ENCODE data around the gene CPXM2. TPM values are rescaled to one million over a fixed set of nuclear protein-coding genes. Genes with fewer than 3 reads are reported as not detected.
A peak's percentile ranks its signal among the peaks of the same experiment; 100 is the strongest.

The CPXM2 gene
- total RNA-seq, 1 experiment from 2014 or later, result 0.12 TPM

DNA sequence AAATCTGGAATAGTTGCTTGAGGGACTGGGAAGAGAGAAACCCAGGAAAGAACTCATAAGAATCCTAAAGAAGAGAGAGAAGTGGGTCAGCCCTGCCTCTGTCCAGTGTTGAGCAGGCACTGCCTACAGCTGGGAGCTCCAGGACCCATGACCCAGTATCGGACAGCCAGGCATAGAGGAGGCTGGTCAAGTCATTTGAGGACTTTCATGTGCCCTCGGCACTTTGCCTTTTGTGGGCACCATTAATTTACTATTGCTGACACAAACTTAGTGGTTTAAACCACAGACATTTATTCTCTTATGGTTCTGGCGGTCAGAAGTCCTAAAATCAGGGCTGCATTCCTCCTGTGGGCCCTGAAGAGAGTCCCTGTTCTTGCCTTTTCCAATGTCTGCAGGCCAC lies 60.3 kb downstream of the CPXM2 start:
- ChIA-PET POLR2A (no interaction called here), CTCF (no interaction called here), RAD21 (ENCODE audit: low non-redundant PET in 1 of 2, low total read pairs in 2 of 2, uncharacterized antibody in 2 of 2, unreplicated experiment in 2 of 2) (no interaction called here)
- H3K27ac ChIP-seq (ENCODE audit: low read depth, low read length), result no peak overlapping the region
- H3K4me3 ChIP-seq (replicated peaks in 1 of 2; ENCODE audit: low read depth in 1 of 2, low read length in 2 of 2), result no peak overlapping the region
- TF ChIP-seq CEBPB (IDR thresholded peaks at IDR 0.05; ENCODE audit: low read depth), result no peak
- no peak for TF ChIP-seq JUND (IDR thresholded peaks at IDR 0.05)
- no peak overlapping the region for H3K9ac ChIP-seq (ENCODE audit: low read length)
- intact Hi-C loops (cut with micrococcal nuclease), result no loop called here
- no TSS peak for BruUV-seq (replicated peaks)
- peaks cover 54% of the 10 kb centered on the region for H3K27me3 ChIP-seq (ENCODE audit: insufficient read depth, low read length)
- no peak overlapping the region for H3K4me2 ChIP-seq (ENCODE audit: low read length)
- DNase-seq (ENCODE audit: low read depth, low spot score), result no peak
- H2AFZ ChIP-seq (ENCODE audit: low read depth, low read length, poor library complexity, severe bottlenecking), result no peak overlapping the region
- H3K79me2 ChIP-seq (ENCODE audit: insufficient read depth, low read length), result no peaks in the 10 kb centered on the region
- no peaks in the 10 kb centered on the region for H3K36me3 ChIP-seq (ENCODE audit: control insufficient read depth in 1 of 2, insufficient read depth in 2 of 2, low read length in 2 of 2)
- H4K20me1 ChIP-seq (ENCODE audit: insufficient read depth), result no peaks in the 10 kb centered on the region
- no peaks in the 10 kb centered on the region for H3K4me1 ChIP-seq (ENCODE audit: control insufficient read depth in 1 of 2, insufficient read depth in 2 of 2, low read length in 2 of 2)
- ATAC-seq, result no peak
- H3K9me3 ChIP-seq (ENCODE audit: control insufficient read depth in 1 of 2, insufficient read depth in 1 of 2, low read depth in 1 of 2, low read length in 2 of 2), result no peaks in the 10 kb centered on the region
- no peaks in the 10 kb centered on the region for H3K9me2 ChIP-seq (ENCODE audit: insufficient read depth)

GRCh38 chr10:123821136-123821535 lies 70.5 kb downstream of the CPXM2 start:
- Histone ChIP-seq H3K79me2 (ENCODE audit: insufficient read depth, low read length) (no peaks in the 10 kb centered on the region), H3K36me3 (ENCODE audit: control insufficient read depth in 1 of 2, insufficient read depth in 2 of 2, low read length in 2 of 2) (no peaks in the 10 kb centered on the region), H3K27me3 (ENCODE audit: insufficient read depth, low read length) (peaks cover 30% of the 10 kb centered on the region), H3K4me3 (replicated peaks in 1 of 2; ENCODE audit: low read depth in 1 of 2, low read length in 2 of 2) (no peak overlapping the region), H3K4me1 (ENCODE audit: control insufficient read depth in 1 of 2, insufficient read depth in 2 of 2, low read length in 2 of 2) (no peaks in the 10 kb centered on the region), H3K4me2 (ENCODE audit: low read length) (no peak overlapping the region), H3K9ac (ENCODE audit: low read length) (no peak overlapping the region), H2AFZ (ENCODE audit: low read depth, low read length, poor library complexity, severe bottlenecking) (no peak overlapping the region), H3K27ac (ENCODE audit: low read depth, low read length) (no peak overlapping the region), H3K9me2 (ENCODE audit: insufficient read depth) (no peaks in the 10 kb centered on the region), H4K20me1 (ENCODE audit: insufficient read depth) (no peaks in the 10 kb centered on the region), H3K9me3 (ENCODE audit: control insufficient read depth in 1 of 2, insufficient read depth in 1 of 2, low read depth in 1 of 2, low read length in 2 of 2) (no peaks in the 10 kb centered on the region)
- DNase-seq (ENCODE audit: low read depth, low spot score) (no peak), ATAC-seq (0 out of 2 replicates have a peak, but pooled peaks have one; percentile 6)
- CTCF ChIA-PET, result no interaction called here
- no TSS peak for BruUV-seq (replicated peaks)
- RAD21 ChIA-PET (ENCODE audit: low non-redundant PET in 1 of 2, low total read pairs in 2 of 2, uncharacterized antibody in 2 of 2, unreplicated experiment in 2 of 2), result no interaction called here
- intact Hi-C loops (cut with micrococcal nuclease), result no loop called here
- TF ChIP-seq SIN3A (IDR thresholded peaks at IDR 0.05; ENCODE audit: low read depth), result no peak
- TF ChIP-seq CBX3 (IDR thresholded peaks at IDR 0.05; ENCODE audit: low read depth), result no peak
- no peak for TF ChIP-seq REST (IDR thresholded peaks at IDR 0.05; ENCODE audit: low read depth)
- no peak for TF ChIP-seq ZBTB33 (IDR thresholded peaks at IDR 0.05; ENCODE audit: extremely low read depth, insufficient replicate concordance, low read length)
- TF ChIP-seq EGR1 (IDR thresholded peaks at IDR 0.05; ENCODE audit: low read depth), result no peak
- no peak for TF ChIP-seq SRF (IDR thresholded peaks at IDR 0.05; ENCODE audit: low read depth)
- POLR2A ChIA-PET, result no interaction called here

Data from HCT116 (cell line).